Stimulated activated CD8-positive, alpha-beta memory T cell treated with anti-CD3 and anti-CD28 coated beads, Interleukin-7, amount 100 ng/mL, for 4 hours (primary cell): ENCODE results near the gene FAF1.
A peak's percentile ranks its signal among the peaks of the same experiment; 100 is the strongest.
"Not testable (repeated sequence)": the region's sequence is repeated elsewhere in the genome, so short reads cannot be mapped to it uniquely, and the experiment has no call there.

Source experiments
- DNase-seq, 2 donors: peaks; one replicate each; pipeline ENCODE4 v3.0.0-alpha.2; 2020; ENCODE audit warnings: low read depth in 2 of 2

The FAF1 gene

DNA sequence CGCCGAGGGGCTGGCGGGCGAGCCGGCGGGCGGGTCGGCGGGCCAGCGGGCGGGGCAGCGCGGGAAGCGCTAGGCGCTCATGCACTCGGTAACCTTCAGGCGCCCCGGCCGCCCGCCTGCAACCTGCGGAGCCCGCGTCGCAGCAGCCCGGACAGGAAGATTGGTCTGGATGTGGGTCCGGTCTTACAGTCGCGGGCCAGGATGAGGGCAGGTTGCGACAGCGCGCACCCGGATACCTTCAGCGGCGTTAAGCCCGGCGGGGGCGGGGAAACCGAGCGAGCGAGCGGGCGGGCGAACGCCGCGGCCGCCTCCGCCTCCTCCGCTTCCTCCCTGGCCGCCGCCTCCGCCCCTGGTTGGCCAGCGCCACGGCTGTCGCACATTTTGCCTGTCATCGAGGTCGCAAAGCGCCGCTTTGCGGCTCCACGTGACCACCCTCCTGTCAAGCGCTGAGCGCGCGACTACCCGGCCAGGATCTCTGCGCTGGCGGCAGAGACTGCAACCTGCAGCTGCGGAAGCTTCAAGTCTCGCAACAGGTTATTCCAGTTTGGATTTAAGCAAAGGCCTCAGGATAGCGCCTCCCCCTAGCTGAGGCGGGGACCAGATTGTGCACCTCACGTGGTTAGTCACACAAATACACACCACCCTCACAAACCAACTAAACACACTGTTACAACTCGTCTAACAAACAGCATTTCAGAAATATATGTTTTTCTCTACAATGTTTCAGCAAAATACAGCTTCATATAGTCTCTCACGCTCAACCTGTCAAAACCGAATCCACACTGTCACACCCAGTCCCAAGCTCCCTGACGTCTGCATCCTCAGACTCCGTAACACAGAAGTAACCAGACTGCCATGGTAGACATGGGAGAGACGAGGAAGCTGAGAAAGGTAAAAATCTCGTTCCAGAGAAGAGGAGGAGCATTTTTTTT lies at the start of gene FAF1:
Gene FAF1 (minus strand): TSS at position 355 of the 932 bp plus-strand sequence. CDS start 456 bp downstream, outside the sequence.
- DNase-seq: peak; percentile 92 to 98

GRCh38 chr1:51009381-51009780 lies 49.3 kb upstream of the FAF1 start:
- no peak for DNase-seq

- DNase-seq: not testable (repeated sequence)
Measured at GRCh38 chr1:51005549-51005948, 45.5 kb upstream of the FAF1 start.

GRCh38 chr1:51002516-51002915 lies 42.4 kb upstream of the FAF1 start:
- DNase-seq: no peak

- no peak for DNase-seq
Measured at GRCh38 chr1:51000651-51001050, 40.6 kb upstream of the FAF1 start.

- DNase-seq: no peak
Measured at GRCh38 chr1:51000160-51000559, 40.1 kb upstream of the FAF1 start.

DNA sequence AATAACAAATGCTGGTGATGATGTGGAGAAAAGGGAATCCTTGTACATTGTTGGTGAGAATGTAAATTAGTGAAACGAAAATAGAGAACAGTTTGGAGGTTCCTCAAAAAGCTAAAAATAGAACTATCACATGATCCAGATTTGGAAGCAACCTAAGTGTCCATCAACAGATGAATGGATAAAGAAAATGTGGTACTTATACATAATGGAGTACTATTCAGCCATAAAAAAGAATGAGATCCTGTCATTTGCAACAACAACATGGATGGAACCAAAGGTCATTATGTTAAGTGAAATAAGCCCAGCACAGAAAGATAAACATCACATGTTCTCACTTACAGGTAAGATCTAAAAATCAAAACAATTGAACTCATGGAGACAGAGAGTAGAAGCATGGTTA lies 39.3 kb upstream of the FAF1 start:
- DNase-seq: not testable (repeated sequence)

DNA sequence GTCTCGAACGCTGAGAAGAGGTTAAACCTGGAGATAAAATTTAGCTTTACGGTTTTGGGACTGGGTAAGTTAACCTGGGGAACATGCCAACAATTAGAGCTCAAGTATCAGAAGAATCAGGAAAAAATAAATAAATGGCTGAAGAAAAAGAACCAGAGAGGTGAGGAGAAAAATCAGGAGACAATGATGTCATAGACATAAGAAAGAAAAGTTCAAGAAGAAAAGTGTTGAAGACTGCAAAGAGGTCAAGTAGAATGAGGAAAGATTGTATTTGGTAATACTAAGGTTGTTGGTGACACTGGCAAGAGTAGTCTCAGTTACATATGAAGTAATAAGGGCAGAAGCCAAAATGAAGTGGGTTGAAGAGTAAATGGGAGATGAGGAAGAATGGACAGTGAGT lies 36.0 kb upstream of the FAF1 start:
- DNase-seq: no peak

- DNase-seq: no peak
Measured at GRCh38 chr1:50995651-50996050, 35.6 kb upstream of the FAF1 start.

- DNase-seq: no peak
Measured at GRCh38 chr1:50994997-50995396, 34.9 kb upstream of the FAF1 start.

GRCh38 chr1:50993645-50994044 lies 33.6 kb upstream of the FAF1 start:
- DNase-seq: no peak

DNA sequence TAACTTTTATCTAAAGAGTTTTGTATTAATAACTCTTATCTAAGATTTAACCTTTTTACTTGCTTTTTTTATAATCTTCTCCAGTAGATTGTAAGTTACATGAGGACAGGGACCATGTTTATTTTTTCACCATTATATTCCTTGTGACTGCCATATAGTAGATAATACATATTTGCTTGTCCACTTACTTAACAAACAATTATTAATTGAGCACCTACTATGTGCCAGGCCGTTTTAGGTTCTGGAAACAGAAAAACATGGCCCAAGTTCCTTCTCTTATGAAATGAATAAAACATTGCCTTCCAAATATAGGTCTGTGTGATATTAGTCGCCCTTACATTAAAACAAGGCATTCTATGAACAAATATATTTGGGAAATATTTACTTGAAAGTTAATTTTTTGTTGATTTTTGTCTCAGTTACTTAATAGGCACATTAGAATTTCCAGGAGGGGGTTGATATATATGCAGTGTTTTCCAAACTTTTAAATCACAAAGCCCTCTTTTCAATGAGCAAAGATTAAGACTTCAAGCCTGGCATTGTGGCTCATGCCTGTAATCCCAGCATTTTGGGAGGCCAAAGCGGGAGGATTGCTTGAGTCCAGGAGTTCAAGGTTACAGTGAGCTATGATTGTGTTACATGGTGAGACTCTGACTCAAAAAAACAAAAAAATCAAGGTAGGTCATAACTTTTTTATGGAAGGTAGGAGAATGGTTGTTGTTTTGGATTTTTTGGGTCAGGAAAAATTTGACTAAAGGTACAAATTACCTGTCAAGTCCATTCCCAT lies 32.7 kb upstream of the FAF1 start:
- no peak for DNase-seq

- DNase-seq: no peak
Measured at GRCh38 chr1:50989694-50990093, 29.6 kb upstream of the FAF1 start.

DNA sequence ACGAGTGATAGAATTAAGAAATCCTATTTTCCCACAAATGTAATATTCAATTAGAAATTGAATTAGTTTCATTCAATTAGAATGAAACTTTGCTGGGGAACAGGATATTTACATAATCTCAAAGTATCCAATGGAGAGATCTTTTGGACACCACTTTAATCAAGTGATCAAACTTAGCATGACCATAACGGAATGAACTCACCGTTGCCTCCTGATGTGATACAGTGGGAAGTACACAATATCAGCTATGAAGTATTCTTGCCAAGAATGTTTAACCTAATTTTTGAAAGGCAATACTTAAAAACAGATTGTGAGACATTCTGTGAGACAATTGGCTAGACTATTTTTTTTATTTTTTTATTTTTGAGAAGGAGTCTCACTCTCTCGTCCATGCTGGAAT lies 26.6 kb upstream of the FAF1 start:
- no peak for DNase-seq

DNA sequence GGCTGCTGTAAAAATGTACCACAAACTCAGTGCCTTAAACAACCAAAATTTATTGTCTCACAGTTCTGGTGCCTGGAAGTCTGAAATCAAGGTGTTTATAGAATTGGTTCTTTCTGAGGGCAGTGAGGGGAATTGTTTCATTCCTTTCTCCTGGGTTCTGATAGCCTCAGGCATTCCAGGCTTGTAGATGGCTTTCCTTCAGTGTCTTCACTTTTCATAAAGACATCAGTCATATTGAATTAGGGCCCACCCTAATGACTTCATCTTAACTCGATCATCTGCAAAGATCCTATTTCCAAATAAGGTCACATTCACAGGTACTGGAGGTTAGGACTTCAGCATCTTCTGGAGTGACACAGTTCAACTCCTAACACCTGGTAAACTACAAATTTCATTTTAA lies 25.0 kb upstream of the FAF1 start:
- DNase-seq: no peak

DNA sequence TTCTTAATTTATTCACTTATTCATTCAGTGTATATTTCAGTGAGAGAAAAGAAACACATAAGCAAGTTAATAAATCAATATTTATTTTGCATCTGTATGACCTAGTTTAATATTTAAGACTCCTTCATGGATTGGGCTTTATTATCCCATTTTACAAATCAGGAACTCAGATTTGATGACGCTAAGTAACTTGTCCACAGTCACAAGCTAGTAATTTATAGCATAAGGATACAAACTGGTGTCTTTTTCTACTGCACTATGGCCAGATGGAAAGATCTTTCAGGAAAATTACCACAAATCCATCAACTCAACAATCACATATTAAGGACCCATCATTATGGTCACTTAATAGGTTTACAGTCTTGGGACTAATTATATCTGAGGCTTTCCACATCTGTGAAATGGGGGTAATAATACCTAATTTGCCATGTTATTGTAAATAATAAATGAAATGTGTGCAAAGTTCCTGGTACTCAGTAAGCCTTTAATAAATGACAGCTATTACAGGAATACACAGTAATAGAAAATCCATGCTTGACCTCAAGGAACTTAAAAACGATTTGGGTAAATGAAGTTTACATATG lies 23.2 kb upstream of the FAF1 start:
- no peak for DNase-seq

GRCh38 chr1:50982611-50983010 lies 22.5 kb upstream of the FAF1 start:
- no peak for DNase-seq

- no peak for DNase-seq
Measured at GRCh38 chr1:50981741-50982140, 21.7 kb upstream of the FAF1 start.

- DNase-seq: no peak
Measured at GRCh38 chr1:50980505-50980904, 20.4 kb upstream of the FAF1 start.

GRCh38 chr1:50979937-50980336 lies 19.9 kb upstream of the FAF1 start:
- no peak for DNase-seq

DNA sequence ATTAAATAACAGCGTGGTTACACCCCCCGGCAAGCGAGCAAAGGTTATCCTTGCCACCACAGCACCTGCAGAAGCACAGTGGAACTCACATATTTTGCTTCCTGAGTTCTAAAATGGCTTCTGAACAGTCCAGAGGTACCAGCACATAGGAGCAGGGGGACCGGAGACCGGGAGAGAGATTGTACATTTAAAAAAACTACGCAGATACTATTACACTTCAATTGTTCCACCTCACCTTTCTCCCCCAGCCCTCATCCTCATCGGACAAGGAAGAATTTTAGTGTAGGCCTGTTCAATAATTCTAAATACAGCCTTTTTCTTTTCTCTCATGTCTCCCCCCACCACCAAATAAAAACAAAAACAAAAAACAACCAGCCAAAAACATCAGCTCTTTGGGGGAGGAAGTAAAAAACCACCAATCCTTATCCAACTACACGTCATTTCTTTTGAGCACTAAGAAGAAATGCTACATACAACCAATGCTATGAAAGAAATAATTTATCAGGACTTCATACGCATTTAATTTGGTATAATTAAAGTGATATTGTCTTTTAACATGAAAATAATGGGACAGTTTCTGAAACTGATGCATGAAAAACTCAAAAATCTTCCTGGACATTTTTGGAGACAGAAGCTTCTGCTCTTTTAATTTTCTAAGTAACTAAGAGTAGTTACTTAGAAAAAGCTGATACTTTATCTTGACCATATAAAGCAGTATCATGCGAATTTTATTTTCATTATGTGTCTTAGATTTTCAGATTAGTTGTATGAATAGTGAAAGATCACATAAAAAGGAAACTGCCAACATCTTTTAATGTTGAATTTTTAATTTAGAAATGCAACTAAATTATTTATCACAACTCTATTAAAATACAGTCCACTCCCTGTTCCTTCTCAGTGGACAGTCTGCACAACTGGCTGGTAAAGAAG lies 19.1 kb upstream of the FAF1 start:
- DNase-seq: no peak
